Epithelial cell of proximal tubule (primary cell): ENCODE data around the gene VAV1. TPM values are rescaled to one million over a fixed set of nuclear protein-coding genes. Genes with fewer than 3 reads are reported as not detected.
A peak's percentile ranks its signal among the peaks of the same experiment; 100 is the strongest.
"Not testable (repeated sequence)": the region's sequence is repeated elsewhere in the genome, so short reads cannot be mapped to it uniquely, and the experiment has no call there.

Experiments used
- DNase-seq: peaks from one replicate; pipeline ENCODE4 v3.0.0-alpha.2; 2011; ENCODE audit warnings: low read depth
- H3K4me3 ChIP-seq: 2 replicates; pipeline ENCODE4 v1.5.1; 2011; ENCODE audit warnings: low read depth, mild to moderate bottlenecking, low read length
- total RNA-seq: library from RNA; depleted of rRNA; stranded (reverse); fragments of >200 nt; gene quantifications from 2 replicates; pipeline ENCODE4 v1.2.3, GENCODE V29; 2015
- TF ChIP-seq, protein P1 (sequence below): conservative IDR thresholded peaks from 2 replicates; pipeline ENCODE4 v1.5.1; 2012; ENCODE audit warnings: low read depth, mild to moderate bottlenecking, low read length

The VAV1 gene
- total RNA-seq, 1 donor from 2014 or later = 1.3 TPM

DNA sequence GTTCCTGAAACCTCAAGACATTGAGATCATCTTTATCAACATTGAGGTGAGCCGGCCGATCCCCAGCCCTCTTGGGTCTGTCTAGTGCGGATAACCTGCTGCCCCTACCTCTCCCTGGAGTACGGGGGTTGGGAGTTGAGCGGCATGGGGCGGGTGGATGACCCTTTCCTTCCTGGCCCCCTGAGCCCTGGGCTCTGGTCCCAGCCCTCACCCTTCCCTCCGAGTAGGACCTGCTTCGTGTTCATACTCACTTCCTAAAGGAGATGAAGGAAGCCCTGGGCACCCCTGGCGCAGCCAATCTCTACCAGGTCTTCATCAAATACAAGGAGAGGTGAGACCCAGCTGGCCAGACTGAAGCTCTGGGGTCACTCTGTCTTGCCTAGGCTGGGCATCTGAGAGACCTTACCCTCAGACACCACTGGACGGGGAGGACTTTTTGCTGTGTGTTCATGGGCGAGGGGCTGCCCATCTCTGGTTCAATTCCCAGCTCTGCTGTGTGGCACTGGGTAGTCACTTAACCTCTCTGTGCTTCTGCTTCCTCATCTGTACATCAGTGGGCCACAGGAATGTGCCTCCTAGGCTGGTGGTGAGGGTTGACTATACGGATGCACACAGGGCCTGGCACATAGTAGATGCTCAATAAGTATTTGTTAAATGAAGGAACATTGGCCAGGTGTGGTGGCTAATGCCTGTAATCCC lies 52.7 kb downstream of the VAV1 start:
- TF ChIP-seq, protein P1, sequence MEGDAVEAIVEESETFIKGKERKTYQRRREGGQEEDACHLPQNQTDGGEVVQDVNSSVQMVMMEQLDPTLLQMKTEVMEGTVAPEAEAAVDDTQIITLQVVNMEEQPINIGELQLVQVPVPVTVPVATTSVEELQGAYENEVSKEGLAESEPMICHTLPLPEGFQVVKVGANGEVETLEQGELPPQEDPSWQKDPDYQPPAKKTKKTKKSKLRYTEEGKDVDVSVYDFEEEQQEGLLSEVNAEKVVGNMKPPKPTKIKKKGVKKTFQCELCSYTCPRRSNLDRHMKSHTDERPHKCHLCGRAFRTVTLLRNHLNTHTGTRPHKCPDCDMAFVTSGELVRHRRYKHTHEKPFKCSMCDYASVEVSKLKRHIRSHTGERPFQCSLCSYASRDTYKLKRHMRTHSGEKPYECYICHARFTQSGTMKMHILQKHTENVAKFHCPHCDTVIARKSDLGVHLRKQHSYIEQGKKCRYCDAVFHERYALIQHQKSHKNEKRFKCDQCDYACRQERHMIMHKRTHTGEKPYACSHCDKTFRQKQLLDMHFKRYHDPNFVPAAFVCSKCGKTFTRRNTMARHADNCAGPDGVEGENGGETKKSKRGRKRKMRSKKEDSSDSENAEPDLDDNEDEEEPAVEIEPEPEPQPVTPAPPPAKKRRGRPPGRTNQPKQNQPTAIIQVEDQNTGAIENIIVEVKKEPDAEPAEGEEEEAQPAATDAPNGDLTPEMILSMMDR = no peak
- no peak for DNase-seq
- no peak overlapping the region for H3K4me3 ChIP-seq

DNA sequence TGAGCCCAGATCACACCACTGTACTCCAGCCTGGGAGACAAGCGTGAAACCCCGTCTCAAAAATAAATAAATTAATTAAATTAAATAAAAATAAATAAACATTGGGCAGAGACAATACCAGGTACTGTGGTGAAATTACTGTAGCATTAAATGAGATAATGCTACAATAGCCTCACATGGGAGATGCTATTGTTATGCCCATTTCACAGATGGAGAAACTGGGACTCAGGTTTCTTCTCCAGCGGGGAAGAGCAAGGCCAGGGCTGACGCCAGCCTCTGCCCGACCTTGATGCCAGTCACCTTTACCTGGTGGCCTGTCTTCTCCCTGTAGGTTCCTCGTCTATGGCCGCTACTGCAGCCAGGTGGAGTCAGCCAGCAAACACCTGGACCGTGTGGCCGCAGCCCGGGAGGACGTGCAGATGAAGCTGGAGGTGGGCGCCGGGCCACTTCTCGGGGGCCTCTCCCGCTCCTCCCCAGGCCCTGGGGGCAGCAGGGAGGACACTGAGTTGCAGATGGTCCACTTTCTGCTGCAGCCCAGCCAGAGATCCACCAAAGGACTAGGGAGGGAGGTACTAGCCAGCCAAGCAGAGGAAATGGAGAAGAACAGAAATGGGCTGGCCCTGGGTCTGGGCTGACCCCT lies 53.9 kb downstream of the VAV1 start:
- H3K4me3 ChIP-seq = no peak overlapping the region
- TF ChIP-seq, protein P1 = no peak
- no peak for DNase-seq

DNA sequence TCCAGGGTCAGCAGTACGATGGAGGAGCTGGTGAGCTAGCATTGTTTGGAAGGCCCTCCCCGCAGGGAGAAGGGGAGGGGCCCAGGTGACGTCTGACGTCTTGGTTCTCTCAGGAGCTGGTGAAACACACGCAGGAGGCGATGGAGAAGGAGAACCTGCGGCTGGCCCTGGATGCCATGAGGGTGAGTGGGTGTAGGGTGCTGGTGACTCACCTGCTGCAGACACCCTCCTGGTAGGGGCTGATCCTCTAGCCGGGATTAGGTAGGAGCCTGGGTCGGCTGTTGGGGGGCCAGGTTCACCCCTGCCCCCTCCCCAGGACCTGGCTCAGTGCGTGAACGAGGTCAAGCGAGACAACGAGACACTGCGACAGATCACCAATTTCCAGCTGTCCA lies 55.8 kb downstream of the VAV1 start:
- H3K4me3 ChIP-seq = peak overlapping the region; percentile 35
- TF ChIP-seq, protein P1 = no peak
- peak; percentile 16 for DNase-seq

DNA sequence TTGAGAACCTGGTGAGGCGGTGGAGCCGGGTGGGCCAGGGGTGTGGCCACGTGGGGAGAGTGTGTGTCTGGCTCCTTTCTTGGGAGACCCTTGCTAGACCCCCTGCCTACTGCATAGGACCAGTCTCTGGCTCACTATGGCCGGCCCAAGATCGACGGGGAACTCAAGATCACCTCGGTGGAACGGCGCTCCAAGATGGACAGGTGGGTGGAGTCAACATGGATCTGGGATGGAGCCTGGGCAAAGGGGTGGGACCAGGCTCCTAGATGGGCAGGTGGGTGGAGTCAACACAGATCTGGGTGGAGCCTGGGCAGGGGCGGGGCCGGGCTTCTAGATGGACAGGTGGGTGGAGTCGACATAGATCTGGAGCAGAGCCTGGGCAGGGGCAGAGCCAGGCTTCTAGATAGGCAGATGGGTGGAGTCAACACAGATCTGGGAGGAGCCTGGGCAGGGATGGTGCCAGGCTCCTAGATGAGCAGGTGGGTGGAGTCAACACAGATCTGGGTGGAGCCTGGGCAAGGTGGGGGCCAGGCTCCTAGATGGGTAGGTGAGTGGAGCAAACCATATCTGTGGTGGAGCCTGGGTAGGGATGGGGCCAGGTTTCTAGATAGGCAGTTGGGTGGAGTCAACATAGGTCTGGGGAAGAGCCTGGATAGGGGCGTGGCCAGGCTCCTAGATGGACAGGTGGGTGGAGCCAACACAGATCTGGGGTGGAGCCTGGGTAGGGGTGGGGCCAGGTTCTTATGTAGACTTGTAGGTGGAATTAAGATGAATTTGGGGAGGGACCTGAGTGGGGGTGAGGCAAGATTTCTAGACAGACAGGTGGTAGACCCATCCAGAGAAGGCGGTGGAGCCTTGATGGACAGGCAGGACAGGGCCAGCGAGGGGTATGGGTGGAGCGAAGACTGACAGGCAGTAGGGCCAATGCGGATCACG lies 56.5 kb downstream of the VAV1 start:
- TF ChIP-seq, protein P1 = no peak
- H3K4me3 ChIP-seq = peak overlapping the region; percentile 35
- DNase-seq = no peak

DNA sequence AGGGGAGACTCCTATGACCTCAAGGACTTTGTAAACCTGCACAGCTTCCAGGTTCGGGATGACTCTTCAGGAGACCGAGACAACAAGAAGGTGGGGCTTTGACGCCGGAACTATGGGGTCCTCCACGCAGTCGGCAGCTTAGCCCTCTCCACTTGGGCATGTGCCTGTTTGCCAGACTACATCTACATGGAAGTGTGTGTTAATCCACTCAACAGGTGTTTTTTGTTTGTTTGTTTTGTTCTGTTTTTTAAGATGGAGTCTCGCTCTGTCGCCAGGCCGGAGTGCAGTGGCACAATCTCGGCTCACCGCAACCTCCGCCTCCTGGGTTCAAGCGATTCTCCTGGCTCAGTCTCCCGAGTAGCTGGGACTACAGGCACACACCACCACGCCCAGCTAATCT lies 57.3 kb downstream of the VAV1 start:
- not testable (repeated sequence) for DNase-seq, H3K4me3 ChIP-seq

DNA sequence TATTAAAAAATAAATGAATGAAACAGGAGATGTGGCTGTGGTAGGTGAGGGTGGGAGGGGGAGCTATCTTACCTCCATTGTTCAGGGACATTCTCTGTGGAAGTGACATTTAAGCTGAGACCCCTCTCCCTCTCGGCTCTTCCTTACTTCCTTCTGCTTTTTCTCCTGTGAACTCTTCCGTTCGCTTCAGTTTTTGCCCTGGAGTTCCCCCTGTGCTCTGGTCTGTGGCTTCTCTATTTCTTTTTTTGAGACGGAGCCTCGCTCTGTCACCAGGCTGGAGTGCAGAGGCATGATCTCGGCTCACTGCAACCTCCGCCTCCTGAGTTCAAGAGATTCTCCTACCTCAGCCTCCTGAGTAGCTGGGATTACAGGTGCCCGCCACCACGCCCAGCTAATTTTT lies 58.6 kb downstream of the VAV1 start:
- not testable (repeated sequence) for DNase-seq, H3K4me3 ChIP-seq

DNA sequence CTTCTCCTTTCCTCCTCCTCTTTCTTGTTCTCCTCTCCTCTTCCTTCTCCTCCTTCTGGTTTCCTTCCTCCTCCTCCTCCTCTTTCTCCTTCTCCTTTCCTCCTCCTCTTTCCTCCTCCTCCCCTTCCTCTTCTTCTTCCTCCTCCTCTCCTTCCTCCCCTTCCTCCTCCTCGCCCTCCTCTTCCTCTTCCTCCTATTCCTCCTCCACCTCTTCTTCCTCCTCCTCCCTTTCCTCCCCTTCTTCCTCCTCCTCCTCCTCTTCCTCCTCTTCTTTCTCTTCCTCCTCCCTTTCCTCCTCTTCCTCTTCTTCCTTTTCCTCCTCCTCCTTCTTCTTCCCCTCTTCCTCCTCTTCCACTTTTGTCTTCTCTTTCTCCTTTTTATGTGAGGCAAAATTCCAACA lies 59.9 kb downstream of the VAV1 start:
- no peak overlapping the region for H3K4me3 ChIP-seq
- TF ChIP-seq, protein P1 = no peak
- DNase-seq = no peak
